HepG2 (cell line): Measurements from ENCODE around the gene SIK3. TPM values are rescaled to one million over a fixed set of nuclear protein-coding genes. Genes with fewer than 3 reads are reported as not detected.

ENCODE experiments used
- CAMTA2 ChIP-seq: sonication (generic); formaldehyde crosslinking; IDR thresholded peaks from 2 replicates; pipeline ENCODE4 v1.4.0; 2020; ENCODE audit warnings: mild to moderate bottlenecking, missing genetic modification reagents, borderline replicate concordance
- CREM ChIP-seq, 2 experiments: sonication (generic) in 1 of 2; formaldehyde crosslinking in 1 of 2; IDR thresholded peaks; 2 replicates each; pipeline versions ENCODE4 v1.4.0 to v1.6.1; 2016 to 2020; ENCODE audit warnings: antibody characterized with exemption in 1 of 2, mild to moderate bottlenecking in 1 of 2, missing genetic modification reagents in 1 of 2
- EP300 ChIP-seq, 3 experiments: sonication (generic) in 1 of 3; formaldehyde crosslinking in 1 of 3; IDR thresholded peaks; 2 replicates each; pipeline versions ENCODE4 v1.5.1 to v1.6.1; 2011 to 2020; ENCODE audit warnings: low read depth in 2 of 3, low read length in 2 of 3, borderline replicate concordance in 1 of 3, improper control_type of control experiment in 1 of 3, mild to moderate bottlenecking in 1 of 3, missing genetic modification reagents in 1 of 3, moderate library complexity in 1 of 3
- NFYB ChIP-seq: sonication (generic); formaldehyde crosslinking; IDR thresholded peaks from 2 replicates; pipeline ENCODE4 v1.4.0; 2020; ENCODE audit warnings: missing genetic modification reagents
- NR2F1 ChIP-seq, 2 experiments: fragments of 450-650 bp in 1 of 2; formaldehyde crosslinking in 1 of 2; IDR thresholded peaks; 2 replicates each; pipeline versions ENCODE4 v1.5.0 to v1.6.1; 2016 to 2020; ENCODE audit warnings: mild to moderate bottlenecking in 1 of 2, missing compliant biosample characterization in 1 of 2, missing genetic modification reagents in 1 of 2, moderate library complexity in 1 of 2
- SMARCC2 ChIP-seq: fragments of 450-650 bp; IDR thresholded peaks from 2 replicates; pipeline ENCODE4 v1.6.1; 2017; ENCODE audit warnings: antibody characterized with exemption, mild to moderate bottlenecking
- XRCC5 ChIP-seq: fragments of 200-400 bp; formaldehyde crosslinking; optimal IDR thresholded peaks from 2 replicates; pipeline ENCODE3; 2017; ENCODE audit warnings: mild to moderate bottlenecking, low read length
- ZKSCAN8 ChIP-seq: IDR thresholded peaks from 2 replicates; pipeline ENCODE4 v1.6.1; 2016; ENCODE audit warnings: borderline replicate concordance, missing genetic modification reagents, missing compliant biosample characterization
- ZNF17 ChIP-seq: sonication (generic); formaldehyde crosslinking; IDR thresholded peaks from 2 replicates; pipeline ENCODE4 v1.5.0; 2020; ENCODE audit warnings: mild to moderate bottlenecking, missing genetic modification reagents
- ZNF225 ChIP-seq: sonication (generic); formaldehyde crosslinking; IDR thresholded peaks from 2 replicates; pipeline ENCODE4 v1.4.0; 2020; ENCODE audit warnings: mild to moderate bottlenecking, missing genetic modification reagents
- ZNF44 ChIP-seq: sonication (generic); formaldehyde crosslinking; IDR thresholded peaks from 2 replicates; pipeline ENCODE4 v1.5.1; 2020; ENCODE audit warnings: mild to moderate bottlenecking, missing genetic modification reagents
- ZNF878 ChIP-seq: sonication (generic); formaldehyde crosslinking; IDR thresholded peaks from 2 replicates; pipeline ENCODE4 v1.8.1; 2023; ENCODE audit warnings: mild to moderate bottlenecking, missing genetic modification reagents, moderate library complexity
- ZSCAN29 ChIP-seq: sonication (generic); formaldehyde crosslinking; conservative IDR thresholded peaks from 2 replicates; pipeline ENCODE4 v1.4.0; 2020; ENCODE audit warnings: mild to moderate bottlenecking, missing genetic modification reagents
- ZSCAN31 ChIP-seq: sonication (generic); formaldehyde crosslinking; IDR thresholded peaks from 2 replicates; pipeline ENCODE4 v1.5.0; 2020; ENCODE audit warnings: low read depth, mild to moderate bottlenecking, missing genetic modification reagents
- polyA plus RNA-seq, 8 experiments: library from polyadenylated mRNA; depleted of rRNA in 3 of 8; stranded (reverse) in 7 of 8; unstranded in 1 of 8; fragments of >200 nt; fragmentation: Illumina TruSeq in 4 of 8; extraction: Trizol in 4 of 8; gene quantifications; 2 replicates each; pipeline versions ENCODE4 v1.2.1 to v1.2.3, GENCODE V29; 2011 to 2016; ENCODE audit warnings: low read depth in 4 of 8, missing spikeins in 1 of 8, mixed read lengths in 1 of 8; ENCODE audit not compliant: insufficient read depth in 1 of 8
- total RNA-seq, 5 experiments: library from RNA; depleted of rRNA; stranded (reverse); fragments of >200 nt; fragmentation: Illumina TruSeq; extraction: Trizol; gene quantifications; 2 replicates each; pipeline ENCODE4 v1.2.3, GENCODE V29; 2016; ENCODE audit warnings: low read depth in 1 of 5
- TF ChIP-seq, protein P1 (sequence below): sonication (generic); formaldehyde crosslinking; conservative IDR thresholded peaks from 2 replicates; pipeline ENCODE4 v1.4.0; 2020; ENCODE audit warnings: mild to moderate bottlenecking, missing genetic modification reagents, moderate library complexity
- TF ChIP-seq, protein P2 (sequence below): sonication (generic); formaldehyde crosslinking; conservative IDR thresholded peaks from 2 replicates; pipeline ENCODE4 v1.8.1; 2023; ENCODE audit warnings: missing genetic modification reagents
- TF ChIP-seq, protein P3 (sequence below): sonication (generic); formaldehyde crosslinking; IDR thresholded peaks from 2 replicates; pipeline ENCODE4 v1.8.0; 2022; ENCODE audit warnings: mild to moderate bottlenecking, missing genetic modification reagents, borderline replicate concordance
- TF ChIP-seq, protein P4 (sequence below): sonication (generic); formaldehyde crosslinking; IDR thresholded peaks from 2 replicates; pipeline ENCODE4 v1.4.0; 2020; ENCODE audit warnings: missing genetic modification reagents, borderline replicate concordance
- TF ChIP-seq, protein P5 (sequence below): IDR thresholded peaks from 2 replicates; pipeline ENCODE4 v1.6.1; 2016

Gene SIK3
- total and polyA plus RNA-seq, 2 of the 13 experiments (the other 11 are each of a cell fraction or from before 2014, with no cell fraction given), result 5.7 to 9.8 TPM

DNA sequence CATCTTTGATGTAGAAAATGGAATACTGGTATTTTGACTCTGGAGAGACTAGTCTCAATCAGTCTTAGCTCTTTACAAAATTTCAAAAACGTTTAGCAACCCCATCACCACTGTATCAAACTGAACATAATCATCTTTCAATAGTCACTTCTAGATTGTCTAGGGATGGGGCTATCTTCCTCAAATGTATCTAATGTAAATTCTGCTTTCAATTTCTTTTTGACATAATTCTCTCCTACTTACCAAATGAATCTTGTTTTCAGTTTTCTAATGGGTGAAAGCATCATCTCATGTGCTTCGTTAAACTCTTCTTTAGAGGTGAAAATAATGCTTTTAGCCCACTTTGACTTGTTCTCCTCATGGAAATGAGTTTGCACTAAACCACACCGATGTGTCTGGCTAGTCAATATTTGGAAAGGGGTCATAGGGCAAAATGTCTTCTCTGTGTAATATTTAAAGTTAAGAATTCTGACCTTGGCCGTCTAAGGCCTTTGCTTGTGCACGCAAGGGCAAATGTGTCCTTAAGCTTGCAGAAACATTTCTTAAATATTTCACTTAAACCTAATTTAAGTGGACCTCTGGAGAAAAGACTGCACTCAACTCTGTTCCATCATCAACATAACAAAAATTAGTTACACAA lies 5.2 kb downstream of the SIK3 start (continued):
- TF ChIP-seq NR2F1 (CRISPR knock-in tag; IDR thresholded peaks at IDR 0.05) (peak; percentile 70 to 84; a peak in 3 of 4 replicates), ZNF225 (CRISPR knock-in tag) (no peak), EP300 (IDR thresholded peaks at IDR 0.05; ENCODE audit: low read depth in 2 of 2, low read length in 2 of 2) (peak in 1 of 2 experiments; percentile 72; a peak in 2 of 4 replicates), EP300 (CRISPR knock-in tag; IDR thresholded peaks at IDR 0.05; ENCODE audit: borderline replicate concordance) (no peak), ZSCAN31 (CRISPR knock-in tag) (no peak), XRCC5 (no peak), ZKSCAN8 (CRISPR knock-in tag) (no peak), ZNF17 (CRISPR knock-in tag) (no peak), NFYB (CRISPR knock-in tag) (no peak), ZNF878 (CRISPR knock-in tag) (no peak), CAMTA2 (CRISPR knock-in tag) (no peak), SMARCC2 (no peak), ZSCAN29 (CRISPR knock-in tag) (no peak), ZNF44 (no peak), CREM (IDR thresholded peaks at IDR 0.05) (peak; percentile 61; the same call in 1 of the 2 replicates), CREM (CRISPR knock-in tag; IDR thresholded peaks at IDR 0.05) (no peak)
- TF ChIP-seq, protein P1, sequence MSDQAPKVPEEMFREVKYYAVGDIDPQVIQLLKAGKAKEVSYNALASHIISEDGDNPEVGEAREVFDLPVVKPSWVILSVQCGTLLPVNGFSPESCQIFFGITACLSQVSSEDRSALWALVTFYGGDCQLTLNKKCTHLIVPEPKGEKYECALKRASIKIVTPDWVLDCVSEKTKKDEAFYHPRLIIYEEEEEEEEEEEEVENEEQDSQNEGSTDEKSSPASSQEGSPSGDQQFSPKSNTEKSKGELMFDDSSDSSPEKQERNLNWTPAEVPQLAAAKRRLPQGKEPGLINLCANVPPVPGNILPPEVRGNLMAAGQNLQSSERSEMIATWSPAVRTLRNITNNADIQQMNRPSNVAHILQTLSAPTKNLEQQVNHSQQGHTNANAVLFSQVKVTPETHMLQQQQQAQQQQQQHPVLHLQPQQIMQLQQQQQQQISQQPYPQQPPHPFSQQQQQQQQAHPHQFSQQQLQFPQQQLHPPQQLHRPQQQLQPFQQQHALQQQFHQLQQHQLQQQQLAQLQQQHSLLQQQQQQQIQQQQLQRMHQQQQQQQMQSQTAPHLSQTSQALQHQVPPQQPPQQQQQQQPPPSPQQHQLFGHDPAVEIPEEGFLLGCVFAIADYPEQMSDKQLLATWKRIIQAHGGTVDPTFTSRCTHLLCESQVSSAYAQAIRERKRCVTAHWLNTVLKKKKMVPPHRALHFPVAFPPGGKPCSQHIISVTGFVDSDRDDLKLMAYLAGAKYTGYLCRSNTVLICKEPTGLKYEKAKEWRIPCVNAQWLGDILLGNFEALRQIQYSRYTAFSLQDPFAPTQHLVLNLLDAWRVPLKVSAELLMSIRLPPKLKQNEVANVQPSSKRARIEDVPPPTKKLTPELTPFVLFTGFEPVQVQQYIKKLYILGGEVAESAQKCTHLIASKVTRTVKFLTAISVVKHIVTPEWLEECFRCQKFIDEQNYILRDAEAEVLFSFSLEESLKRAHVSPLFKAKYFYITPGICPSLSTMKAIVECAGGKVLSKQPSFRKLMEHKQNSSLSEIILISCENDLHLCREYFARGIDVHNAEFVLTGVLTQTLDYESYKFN (CRISPR knock-in tag), result peak; percentile 62; the same call in 1 of the 2 replicates
- TF ChIP-seq, protein P2, sequence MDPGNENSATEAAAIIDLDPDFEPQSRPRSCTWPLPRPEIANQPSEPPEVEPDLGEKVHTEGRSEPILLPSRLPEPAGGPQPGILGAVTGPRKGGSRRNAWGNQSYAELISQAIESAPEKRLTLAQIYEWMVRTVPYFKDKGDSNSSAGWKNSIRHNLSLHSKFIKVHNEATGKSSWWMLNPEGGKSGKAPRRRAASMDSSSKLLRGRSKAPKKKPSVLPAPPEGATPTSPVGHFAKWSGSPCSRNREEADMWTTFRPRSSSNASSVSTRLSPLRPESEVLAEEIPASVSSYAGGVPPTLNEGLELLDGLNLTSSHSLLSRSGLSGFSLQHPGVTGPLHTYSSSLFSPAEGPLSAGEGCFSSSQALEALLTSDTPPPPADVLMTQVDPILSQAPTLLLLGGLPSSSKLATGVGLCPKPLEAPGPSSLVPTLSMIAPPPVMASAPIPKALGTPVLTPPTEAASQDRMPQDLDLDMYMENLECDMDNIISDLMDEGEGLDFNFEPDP (CRISPR knock-in tag), result no peak
- TF ChIP-seq, protein P3, sequence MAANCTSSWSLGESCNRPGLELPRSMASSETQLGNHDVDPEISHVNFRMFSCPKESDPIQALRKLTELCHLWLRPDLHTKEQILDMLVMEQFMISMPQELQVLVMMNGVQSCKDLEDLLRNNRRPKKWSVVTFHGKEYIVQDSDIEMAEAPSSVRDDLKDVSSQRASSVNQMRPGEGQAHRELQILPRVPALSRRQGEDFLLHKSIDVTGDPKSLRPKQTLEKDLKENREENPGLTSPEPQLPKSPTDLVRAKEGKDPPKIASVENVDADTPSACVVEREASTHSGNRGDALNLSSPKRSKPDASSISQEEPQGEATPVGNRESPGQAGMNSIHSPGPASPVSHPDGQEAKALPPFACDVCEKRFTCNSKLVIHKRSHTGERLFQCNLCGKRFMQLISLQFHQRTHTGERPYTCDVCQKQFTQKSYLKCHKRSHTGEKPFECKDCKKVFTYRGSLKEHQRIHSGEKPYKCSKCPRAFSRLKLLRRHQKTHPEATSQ (CRISPR knock-in tag), result no peak
- TF ChIP-seq, protein P4, sequence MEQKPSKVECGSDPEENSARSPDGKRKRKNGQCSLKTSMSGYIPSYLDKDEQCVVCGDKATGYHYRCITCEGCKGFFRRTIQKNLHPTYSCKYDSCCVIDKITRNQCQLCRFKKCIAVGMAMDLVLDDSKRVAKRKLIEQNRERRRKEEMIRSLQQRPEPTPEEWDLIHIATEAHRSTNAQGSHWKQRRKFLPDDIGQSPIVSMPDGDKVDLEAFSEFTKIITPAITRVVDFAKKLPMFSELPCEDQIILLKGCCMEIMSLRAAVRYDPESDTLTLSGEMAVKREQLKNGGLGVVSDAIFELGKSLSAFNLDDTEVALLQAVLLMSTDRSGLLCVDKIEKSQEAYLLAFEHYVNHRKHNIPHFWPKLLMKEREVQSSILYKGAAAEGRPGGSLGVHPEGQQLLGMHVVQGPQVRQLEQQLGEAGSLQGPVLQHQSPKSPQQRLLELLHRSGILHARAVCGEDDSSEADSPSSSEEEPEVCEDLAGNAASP, result peak; percentile 59; the same call in 1 of the 2 replicates
- TF ChIP-seq, protein P5, sequence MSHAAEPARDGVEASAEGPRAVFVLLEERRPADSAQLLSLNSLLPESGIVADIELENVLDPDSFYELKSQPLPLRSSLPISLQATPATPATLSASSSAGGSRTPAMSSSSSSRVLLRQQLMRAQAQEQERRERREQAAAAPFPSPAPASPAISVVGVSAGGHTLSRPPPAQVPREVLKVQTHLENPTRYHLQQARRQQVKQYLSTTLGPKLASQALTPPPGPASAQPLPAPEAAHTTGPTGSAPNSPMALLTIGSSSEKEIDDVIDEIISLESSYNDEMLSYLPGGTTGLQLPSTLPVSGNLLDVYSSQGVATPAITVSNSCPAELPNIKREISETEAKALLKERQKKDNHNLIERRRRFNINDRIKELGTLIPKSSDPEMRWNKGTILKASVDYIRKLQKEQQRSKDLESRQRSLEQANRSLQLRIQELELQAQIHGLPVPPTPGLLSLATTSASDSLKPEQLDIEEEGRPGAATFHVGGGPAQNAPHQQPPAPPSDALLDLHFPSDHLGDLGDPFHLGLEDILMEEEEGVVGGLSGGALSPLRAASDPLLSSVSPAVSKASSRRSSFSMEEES (CRISPR knock-in tag), result no peak
